GM18505 (cell line): Measurements from ENCODE around the gene ZBTB1.
"Not testable (repeated sequence)": the region's sequence is repeated elsewhere in the genome, so short reads cannot be mapped to it uniquely, and the experiment has no call there.

ENCODE experiments used
- ATAC-seq: cut with Tn5 transposase; IDR thresholded peaks from one replicate; pipeline ENCODE4 v1.9.1; 2021; ENCODE audit not compliant: unreplicated experiment
- POLR2A ChIP-seq: IDR thresholded peaks from 4 replicates; pipeline ENCODE4 v1.6.1; 2011; ENCODE audit warnings: borderline replicate concordance; ENCODE audit not compliant: insufficient read depth, insufficient read length; ENCODE audit errors: extremely low read depth

ZBTB1 gene

GRCh38 chr14:64504897-64505794, 576 bp downstream of the ZBTB1 start:
- ATAC-seq: no peak
- no peak for TF ChIP-seq POLR2A

GRCh38 chr14:64506721-64507120, 2.2 kb downstream of the ZBTB1 start:
- ATAC-seq: no peak
- peak; percentile 20 for TF ChIP-seq POLR2A

DNA sequence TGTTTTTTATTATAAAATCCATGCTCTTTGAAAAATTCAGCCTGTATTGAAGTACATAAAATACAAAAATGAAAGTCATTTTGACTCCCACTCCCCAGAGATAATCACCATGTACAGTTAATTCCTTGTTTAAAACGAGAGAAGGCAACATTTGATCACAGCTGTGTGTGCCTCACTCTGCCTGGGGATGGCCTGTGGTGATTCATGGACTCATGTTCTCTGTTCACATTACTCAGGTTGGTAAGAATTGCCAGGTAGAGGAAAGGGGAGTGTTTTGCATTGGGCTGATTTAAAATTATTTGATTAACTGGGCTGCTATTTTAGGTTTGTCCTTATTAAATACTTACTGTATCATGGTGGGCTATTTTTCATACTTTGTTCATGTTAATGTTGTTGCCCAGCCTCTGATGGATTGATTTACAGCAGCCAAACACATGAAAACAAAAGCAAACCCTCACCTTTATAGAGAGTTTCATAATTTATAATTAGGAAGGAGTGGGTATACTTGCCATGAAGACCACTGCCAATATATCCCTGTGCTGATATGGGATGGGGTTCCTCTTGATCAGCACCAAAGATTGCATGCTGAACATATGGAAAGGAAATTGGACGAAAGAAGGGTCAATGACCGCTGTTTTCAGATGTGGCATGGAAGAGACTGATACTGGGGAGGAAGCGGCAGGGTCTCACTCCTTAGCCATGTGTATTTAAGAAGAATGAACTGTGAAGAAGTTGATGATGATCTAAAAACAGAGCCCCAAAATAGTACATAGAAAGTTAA, 3.0 kb downstream of the ZBTB1 start:
- TF ChIP-seq POLR2A: no peak
- ATAC-seq: no peak

- ATAC-seq: no peak
- TF ChIP-seq POLR2A: no peak
These were observed 3.7 kb downstream of the ZBTB1 start for GRCh38 chr14:64508215-64508776.

DNA sequence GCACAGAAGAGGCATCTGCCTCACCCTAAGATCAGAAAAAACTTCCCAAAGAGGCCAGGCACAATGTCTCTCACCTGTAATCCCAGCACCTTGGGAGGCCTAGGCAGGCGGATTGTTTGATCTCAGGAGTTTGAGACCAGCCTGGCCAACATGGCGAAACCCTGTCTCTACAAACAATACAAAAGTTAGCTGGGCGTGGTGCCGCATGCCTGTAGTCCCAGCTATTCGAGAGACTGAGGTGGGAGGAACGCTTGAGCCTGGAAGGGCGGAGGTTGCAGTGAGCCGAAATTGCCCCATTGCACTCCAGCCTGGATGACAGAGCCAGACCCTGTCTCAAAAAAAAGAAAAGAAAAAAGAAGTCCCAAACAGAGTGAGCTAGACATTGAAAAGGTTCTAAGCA, 4.5 kb downstream of the ZBTB1 start:
- ATAC-seq: no peak
- TF ChIP-seq POLR2A: no peak

DNA sequence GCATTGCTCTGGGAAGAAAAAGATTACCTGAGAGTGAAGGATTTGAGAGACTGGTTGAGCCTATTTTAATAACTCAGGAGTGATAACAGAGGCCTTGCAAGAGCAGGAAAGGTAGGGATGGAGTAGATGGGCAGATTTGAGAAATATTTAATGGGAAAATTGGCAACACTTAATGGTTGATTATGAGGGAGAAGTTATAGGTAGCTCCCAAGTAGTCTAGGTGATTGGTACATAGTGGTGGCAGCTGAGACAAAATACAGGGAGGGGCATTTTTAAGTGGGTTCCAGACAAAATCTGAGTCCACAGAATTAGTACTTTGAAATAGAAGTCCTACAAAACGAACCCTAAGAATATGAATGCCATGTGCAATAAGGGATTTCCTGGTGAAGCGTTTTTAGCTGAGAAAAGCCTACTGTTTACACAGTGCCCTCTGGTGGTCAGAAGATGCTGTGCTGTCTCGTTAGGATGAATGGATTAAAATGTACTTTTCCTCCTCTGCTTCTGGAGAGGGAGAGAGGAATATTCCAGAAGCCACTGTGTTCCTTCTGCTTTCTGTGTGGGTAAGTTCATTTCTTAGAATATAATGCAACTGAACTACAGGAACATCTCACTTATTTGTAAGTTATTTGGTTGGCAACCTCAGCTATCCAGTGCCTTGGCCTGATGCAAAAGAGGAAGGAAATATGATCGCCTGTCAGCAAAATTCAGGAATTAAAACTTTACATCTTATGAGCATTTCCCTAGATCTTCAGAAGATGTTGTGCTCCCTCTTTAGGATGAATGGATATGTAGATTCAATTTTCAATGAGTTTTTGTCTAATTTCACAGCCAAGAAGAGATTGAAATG, 6.5 kb downstream of the ZBTB1 start:
- ATAC-seq: no peak
- TF ChIP-seq POLR2A: no peak

GRCh38 chr14:64513271-64513670, 8.7 kb downstream of the ZBTB1 start:
- ATAC-seq: no peak
- TF ChIP-seq POLR2A: no peak

GRCh38 chr14:64515053-64515452, 10.5 kb downstream of the ZBTB1 start:
- ATAC-seq: no peak
- no peak for TF ChIP-seq POLR2A

DNA sequence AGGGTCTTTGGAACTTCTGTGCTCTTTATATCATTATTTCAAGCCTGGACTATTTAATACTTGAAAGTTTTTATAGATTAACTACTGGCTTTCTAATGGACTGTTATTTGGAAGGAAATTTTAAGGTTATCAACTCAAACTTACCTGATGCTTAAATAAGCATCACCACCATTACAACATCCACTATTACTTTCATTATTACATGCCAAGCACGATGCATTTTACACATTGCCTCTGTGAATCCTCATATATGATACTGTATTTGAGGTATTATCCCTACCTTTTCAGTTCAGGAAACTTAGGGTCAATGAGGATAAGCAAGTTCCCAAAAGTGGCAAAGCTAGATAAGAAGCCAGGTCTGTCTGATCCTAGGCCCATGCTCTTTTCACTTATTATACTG, 12.4 kb downstream of the ZBTB1 start:
- no peak for ATAC-seq

GRCh38 chr14:64517667-64518066, 13.1 kb downstream of the ZBTB1 start:
- not testable (repeated sequence) for ATAC-seq

More for the DNA sequence above, 12.4 kb downstream of the ZBTB1 start:
- no peak for TF ChIP-seq POLR2A

- no peak for TF ChIP-seq POLR2A
- ATAC-seq: no peak
These were observed 13.7 kb downstream of the ZBTB1 start for GRCh38 chr14:64518229-64518628.

GRCh38 chr14:64520699-64521098, 16.1 kb downstream of the ZBTB1 start:
- TF ChIP-seq POLR2A: no peak
- ATAC-seq: no peak
